Stimulated activated CD4-positive, alpha-beta T cell treated with anti-CD3 and anti-CD28 coated beads, Interleukin-4, amount 100 ng/mL, for 4 hours (primary cell): ENCODE measurements around the gene RIPOR3.
A peak's percentile ranks its signal among the peaks of the same experiment; 100 is the strongest.
"Not testable (repeated sequence)": the region's sequence is repeated elsewhere in the genome, so short reads cannot be mapped to it uniquely, and the experiment has no call there.

Experiments used
- DNase-seq, 2 experiments: peaks; one replicate each; pipeline ENCODE4 v3.0.0-alpha.2; 2020

The RIPOR3 gene

DNA sequence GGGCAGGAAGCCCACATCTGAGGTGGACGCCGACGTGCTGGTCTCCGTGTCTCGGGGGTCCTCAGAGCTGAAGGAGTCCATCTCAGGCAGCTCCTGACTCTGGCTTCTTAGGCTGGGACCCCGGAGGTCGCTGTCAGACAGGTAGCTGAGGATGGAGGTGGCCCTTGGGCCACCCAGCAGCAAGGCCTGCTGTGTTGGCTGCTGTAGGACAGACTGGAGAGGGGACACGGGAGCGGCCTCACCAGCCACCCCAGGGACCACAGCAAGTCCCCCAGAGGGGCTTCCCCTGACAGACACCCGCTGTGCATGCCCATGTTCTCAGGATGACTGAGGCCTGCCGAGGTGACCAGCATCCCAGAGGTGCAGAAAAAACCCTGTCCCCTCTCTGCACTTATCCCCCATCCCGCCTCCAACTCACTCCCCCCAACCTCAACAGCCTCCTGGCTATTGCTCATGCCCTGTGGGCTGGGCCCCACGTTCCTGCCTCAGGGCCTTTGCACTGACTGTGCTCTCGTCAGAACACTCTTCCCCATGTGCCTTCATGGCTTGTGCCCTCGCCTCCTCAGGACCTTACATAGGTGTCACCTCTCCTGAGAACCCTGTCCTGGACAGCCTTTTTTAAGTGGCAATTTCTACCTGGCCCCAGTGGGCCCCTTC, 88.8 kb downstream of the RIPOR3 start:
- DNase-seq, result no peak

DNA sequence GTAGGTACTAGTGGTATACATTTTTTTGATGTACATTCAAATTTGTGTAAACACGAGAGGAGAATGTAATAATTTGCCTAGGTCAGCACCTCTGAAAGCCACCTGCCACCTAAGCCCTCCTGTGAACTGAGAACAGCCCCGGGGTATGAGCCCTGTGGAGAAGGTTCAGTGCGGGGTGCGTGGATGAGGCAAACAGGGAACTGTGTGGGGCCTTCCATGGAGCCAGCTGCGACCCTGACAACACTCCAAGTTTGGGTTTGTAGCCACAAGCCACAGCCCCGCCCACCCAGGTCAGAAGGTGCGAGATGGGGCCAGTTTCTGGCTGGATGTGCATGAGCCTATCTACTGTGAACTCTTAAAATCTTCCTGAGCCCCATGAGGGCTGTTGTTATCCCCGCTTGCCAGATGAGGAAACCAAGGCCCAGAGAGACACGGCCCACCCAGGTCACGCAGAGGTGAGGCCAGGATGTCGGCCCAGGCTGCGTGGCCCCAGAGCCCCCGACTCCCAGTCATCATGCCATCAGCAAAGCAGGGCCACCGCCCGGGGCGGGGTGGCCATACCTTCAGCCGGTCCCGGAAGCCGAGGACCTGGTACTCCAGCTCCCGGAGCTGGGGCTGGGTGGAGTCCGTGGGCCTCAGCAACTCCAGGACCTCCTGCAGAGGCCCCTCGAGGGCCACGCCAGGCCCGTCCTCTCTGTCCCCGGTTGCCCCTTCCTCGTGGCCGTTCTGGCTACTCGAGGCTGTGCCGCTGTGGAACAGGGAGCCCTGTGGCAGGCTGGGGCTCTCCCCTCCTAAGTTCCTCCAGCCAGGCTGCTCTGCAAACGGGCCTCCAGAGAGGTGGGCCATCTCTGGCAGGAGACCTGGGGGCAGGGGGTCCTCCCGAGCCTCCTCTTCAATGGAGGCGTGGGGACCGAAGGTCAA, 89.6 kb downstream of the RIPOR3 start:
- DNase-seq, result no peak

DNA sequence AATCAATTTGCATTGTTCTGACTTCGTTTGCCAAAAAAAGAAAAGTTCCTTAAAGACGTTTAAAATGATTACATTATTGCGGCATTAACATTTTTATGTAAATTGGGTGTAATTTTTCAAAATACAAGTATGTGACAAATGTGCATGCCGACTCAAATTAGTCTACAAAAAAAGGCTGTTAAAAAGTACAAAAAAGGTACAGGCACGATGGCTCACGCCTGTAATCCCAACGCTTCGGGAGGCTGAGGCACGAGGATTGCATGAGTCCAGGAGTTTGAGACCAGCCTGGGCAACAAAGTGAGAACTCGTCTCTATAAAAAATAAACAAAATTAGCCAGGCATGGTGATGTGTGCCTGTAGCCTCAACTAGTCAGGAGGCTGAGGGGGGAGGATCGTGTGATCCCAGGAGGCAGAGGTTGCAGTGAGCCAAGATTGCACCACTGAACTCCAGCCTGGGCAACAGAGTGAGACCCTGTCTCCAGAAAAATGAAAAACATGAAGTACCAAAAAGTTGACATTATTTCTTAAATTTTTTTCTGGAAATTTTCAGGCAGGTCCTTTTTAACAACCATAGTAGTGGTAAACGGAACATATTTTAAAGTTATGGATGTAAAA, 91.0 kb downstream of the RIPOR3 start:
- DNase-seq, result no peak

DNA sequence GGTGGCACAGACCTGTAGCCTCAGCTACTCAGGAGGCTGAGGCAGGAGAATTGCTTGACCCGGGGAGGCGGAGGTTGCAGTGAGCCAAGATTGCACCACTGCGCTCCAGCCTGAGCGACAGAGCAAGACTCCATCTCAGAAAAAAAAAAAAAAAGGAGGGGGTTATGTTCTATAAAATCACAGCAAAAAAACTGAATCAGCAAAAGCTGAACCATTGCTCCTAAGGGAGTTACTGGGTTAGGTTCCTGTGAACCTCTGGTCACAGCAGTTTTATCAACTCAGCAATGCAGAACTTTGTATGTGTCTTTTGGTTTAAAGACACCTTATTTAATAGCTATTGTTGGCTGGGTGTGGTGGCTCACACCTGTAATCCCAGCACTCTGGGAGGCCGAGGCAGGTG, 92.6 kb downstream of the RIPOR3 start:
- not testable (repeated sequence) for DNase-seq

DNA sequence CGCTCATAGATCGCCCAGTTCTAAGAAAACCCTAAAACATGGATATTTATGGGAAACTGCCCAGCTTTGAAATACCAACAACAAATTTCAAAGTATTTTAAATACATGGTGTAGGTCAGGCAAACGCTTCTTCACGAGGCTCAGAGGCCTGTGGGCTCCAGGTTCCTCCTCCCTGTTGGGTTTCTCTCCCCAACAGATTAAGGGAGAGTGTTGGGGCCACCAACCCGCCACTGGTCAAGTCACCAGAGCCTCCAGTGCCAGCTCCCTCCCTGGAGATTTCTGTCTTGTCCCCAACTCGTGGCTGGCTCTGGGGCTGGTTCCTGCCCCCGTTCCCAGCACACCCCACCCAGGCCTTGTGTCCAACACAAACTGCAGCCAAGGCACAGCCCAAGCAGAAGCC, 93.3 kb downstream of the RIPOR3 start:
- no peak for DNase-seq

DNA sequence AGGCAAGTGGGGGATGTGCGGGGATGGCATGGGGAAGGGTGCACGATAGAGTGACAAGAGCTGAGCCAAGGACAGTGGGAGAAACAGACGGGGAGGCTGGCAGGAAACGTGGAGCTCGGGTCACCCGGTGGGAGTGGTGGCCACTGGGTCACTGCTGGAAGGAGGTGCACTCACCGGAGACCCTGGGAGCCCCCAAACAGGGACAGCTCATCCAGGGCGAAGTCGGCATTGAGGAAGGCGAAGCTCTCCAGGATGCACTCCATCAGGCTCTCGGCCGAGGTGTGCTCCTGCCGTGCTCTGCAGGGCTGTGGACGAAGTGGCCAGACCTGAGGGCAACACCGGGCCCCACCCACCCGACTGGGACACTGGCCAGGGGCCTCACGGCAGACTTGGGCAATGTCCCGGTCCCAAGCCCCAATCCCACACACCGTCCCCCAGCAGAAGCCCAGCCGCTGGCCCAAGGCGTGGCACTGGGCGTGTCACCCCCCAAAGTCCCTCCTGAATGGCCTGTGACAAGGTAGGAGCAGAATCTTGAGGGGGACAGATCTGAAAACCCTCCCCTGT, 93.9 kb downstream of the RIPOR3 start:
- no peak for DNase-seq

DNA sequence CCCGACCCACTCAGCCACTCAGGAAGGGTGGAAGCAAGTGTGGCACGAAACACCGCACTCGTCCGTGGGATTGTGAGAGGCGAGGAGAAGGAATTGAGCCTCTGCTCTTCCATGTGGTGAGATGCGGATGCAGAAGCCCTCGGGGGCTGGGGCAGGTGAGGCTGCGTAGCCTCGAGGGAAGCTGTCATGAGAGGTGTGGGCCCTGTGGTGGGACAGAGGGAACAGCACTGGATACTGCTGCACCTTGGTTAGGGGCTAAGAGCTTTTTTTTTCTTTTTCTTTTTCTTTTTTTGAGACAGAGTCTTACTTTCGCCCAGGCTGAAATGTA, 94.7 kb downstream of the RIPOR3 start:
- DNase-seq, result no peak

DNA sequence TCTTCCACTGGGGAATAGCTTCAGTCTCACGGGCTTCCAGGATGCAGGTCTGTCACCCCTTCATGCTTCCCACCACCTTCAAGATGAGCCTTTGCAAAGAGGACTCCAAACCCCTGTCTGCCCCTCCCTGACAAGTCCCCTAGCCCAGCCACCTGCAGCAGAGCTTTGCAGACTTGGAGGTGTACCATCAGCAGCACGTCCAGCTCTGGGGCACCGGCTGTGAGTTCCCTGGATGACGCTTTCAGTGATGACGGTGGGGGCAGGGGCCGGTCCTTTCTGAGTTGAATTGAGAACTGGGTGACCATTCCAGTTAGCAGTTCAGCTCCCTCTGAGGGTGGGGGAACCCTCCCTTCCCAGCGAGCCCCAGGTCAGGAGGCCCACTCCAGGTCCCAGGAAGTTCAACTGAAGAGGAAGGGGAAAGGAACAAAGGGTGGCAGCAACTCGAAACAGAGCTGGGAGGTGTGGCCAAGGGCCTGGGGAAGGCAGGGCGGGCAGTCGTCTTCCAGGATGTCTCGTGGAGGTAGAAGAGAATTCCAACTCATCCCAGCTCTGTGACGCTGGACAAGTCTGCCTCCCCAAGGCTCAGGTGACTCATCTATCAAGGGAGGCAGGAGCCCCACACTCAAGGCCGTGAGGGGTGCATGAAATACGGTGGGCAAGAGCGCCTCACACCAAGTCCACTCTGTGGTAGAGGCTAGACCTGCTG, 95.2 kb downstream of the RIPOR3 start:
- no peak for DNase-seq

DNA sequence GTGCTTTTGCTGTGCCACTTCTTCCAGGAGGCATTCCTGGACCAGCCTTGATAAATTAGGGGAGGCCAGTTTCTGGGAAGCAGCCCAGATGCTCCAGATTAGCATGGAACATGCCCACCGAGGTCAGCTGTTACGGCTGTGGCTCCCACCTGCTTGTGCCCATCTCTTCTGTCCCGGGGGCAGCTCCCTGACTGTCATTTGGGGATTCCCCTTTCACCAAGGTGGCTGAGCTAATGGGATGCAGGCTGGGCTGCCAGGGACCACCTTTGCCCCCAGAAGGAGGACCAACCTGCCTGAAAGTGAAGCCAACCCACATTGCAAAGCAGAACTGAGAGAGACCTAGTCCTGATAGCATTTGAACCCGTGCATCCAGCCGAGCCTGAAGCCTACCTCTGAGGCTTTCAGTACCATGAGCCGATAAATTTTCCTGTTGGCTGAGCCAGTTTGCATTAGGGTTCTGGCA, 95.9 kb downstream of the RIPOR3 start:
- DNase-seq, result no peak

DNA sequence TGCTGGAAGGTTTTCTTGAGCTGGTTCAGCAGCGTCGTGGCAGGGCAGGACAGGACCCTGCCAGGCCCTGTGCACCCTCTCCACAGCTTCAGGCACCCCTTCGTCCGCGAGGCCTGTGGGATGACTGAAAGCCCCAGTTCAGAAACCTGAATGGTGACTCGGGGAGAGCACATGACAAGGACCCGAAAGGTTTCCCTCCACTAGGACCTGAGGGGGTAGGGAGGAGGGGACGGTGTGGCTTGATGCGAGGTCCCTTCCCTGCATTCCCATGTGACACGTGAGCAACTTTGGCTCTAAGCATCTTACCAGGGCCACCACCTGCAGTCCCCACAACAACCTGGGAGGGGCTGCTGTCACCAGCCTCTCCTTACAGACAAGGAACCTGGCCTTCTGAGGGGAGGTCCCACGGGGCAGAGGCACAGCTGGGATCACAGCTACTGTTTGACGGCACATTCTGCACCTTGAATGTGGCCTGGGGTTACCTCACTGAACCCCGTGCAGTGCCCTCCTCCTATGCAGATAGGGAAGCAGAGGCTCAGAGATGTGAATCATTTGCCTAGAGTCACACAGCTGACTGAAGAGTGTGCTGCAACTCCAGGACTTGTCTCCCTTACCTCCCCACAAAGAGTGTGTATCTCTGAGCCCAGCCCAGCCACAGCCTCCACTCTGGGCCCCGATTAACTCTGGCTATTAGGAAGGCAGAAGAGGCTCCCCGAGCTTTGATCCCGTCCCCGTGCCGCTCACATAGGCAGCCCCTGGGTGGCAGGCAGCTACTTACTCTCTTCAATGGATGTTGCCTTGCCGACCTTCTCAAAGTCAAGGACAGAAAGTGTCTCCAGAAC, 96.5 kb downstream of the RIPOR3 start:
- DNase-seq, result no peak

DNA sequence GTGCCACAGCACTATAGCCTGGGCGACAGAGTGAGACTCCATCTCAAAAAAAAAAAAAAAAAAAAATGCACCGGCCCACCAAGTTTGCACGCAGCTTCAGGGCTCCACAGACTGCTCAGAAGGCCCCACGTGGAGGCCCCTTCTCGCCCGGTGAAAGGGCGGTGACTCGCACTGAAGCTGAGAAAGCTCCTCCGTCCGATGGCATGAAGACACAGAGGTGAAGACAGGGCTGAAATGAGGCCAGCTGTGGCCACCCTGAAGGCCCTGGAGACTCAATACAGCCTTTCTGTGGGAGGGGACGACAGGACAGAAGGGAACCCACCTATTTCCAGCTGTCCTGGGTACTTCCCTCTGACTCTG, 97.1 kb downstream of the RIPOR3 start:
- no peak for DNase-seq

DNA sequence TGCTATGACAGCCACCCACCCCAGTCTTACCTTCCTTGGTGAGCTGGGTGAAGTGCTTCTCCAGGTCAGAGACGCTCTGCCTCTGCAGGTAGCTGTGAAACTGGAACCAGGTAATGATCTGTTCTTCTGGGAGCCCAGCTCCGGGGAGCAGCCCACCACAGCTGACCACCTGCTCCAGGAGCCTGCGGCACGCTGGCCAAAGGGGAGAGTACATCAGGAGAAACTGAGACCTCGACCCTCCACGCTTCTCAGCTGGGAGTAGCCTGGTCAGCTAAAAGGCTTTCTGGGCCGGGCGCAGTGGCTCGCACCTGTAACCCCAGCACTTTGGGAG, 98.4 kb downstream of the RIPOR3 start:
- DNase-seq, result no peak

DNA sequence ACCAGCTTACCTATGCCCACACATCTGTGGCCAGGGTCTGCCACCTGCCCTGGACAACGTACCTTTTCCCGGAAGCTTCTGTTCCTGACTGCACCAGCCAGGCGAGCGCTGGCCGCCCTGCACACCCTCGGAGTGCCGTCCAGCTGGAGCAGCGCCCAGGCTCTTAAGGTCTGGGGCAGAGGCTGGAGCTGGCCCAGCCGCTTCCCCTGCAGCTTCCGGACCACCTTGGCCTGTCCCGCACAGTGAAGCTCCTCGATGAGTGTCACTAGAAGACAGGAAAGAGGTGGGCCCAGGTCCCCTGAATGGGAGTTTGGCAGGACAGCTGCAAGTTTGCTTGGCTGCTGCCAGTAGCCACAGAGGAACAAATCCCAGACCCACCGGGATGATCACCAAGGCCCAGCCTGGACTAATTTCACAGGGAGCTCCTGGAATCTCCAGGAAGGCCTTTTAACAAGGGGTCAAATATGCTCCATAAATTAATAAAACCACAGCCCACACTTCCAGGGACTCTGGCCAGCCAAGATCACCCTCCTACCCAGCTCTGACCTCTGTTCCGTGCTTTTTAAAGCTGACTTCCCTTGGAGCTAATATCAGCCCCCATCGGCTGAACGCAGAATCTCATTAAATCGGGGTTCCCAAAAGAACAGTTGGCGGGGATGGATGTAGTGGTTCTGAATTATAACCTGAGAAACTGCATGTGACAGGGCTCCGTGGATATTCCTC, 98.9 kb downstream of the RIPOR3 start:
- DNase-seq, result no peak

DNA sequence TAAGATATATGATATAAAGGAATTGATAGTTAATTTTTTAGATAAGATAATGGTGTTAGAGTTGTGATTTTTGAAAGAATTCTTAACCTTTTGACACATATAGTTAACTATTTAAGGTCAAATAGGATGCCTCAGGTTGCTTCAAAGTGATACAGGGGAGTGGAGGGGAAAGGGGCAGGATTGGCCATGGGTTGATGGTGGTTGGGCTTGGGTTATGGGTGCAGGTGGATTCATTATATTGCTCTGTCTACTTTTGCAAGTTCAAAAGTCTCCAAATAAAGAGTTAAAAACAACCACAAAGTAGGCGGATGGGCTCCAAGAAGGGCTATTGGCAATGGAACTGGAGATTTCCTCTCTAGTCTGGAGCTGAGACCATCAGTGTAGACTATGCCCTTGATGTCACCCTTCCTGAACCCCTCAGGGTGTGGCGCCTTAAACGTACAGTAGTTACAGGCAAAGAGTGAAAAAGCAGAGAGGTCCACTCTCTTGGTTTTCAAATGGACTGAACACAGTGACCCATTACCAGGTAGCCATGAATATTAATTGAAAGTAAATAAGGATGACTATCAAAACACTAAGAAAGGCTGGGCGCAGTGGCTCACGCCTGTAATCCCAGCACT, 100.0 kb downstream of the RIPOR3 start:
- DNase-seq, result no peak

DNA sequence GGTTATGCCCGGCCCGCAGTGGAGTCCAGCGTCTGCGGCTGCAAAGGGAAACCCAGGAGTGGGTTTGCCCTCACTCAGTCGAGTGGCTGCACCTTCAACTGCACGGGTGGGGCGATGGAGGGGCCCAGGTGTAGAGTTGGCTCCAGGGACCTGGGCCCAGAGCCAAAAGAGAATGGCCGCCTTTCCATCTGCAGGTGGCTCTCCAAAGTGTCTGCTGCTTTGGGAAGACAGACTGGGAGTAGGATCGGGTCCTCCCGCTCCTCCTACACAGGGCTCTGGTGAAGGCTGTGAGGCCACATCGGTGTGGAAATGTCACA, 101.0 kb downstream of the RIPOR3 start:
- DNase-seq, result no peak

DNA sequence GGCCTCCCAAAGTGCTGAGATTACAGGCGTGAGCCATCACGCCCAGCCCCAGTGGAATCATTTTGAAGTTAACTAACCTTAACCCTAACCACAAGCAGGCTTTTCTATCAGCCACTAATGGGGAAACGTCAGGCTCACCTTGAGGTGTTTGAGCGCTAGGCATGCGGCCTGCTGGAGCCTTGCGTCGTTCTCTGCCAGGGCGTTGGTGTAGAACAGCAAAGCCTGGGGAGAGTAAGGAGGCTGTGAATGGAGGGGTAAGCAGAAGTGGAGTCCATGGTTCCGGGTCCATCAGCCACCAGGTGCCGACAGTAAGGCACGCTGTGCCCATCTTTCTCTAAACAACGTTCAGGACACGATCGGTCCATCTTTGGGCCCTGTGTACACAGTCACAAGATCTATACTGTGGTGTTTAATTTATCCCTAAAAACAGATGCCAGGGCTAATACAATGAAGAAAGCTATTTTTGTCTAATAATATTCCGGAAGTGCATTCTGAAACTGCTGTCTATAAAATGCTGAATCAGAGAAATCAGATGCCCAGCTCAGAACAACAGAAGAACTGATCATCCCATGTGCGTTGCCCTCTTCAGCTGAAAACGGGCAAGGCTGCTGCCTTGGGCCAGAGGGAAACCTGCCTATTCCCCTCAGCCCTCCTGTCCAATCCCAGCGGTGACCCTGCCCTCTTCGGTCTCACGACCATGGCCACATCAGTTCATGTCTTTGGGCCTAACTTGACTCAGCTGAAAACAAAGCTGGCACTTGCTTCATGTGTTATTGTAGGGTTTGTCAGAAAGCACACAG, 101.6 kb downstream of the RIPOR3 start:
- no peak for DNase-seq

DNA sequence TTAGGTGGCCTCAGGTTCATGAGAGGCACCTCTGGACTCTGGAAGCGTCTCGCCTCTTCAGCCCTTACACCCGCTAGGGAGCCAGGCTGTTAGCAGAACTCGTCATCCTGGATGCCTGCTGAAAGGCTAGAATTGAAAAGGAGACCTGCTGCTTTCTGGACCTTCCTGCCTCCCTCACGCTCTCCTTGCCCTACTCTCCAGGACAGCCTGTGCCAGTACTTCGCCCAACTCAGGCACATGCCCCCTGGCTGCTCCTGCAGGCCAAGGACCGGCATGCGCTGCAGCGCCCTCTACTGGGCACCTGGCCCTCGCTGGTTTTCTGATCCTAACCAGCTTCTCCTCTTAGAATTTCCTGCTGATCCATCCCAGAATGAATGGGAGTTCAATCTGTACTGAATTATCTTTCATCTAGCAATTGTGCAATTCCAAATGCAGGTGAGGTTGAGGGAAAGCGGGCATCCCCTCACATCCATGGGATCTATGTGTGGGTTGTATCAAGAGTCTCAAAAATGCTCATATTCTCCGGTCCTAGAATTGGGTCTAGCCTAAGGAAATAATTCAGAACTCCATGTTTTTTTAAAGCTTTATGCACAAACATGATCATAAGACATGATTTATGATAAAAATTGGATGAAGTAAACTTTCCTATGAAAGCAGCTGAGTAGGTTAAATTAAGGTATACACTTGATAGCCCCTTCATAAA, 103.2 kb downstream of the RIPOR3 start:
- peak; percentile 57 to 75 for DNase-seq

DNA sequence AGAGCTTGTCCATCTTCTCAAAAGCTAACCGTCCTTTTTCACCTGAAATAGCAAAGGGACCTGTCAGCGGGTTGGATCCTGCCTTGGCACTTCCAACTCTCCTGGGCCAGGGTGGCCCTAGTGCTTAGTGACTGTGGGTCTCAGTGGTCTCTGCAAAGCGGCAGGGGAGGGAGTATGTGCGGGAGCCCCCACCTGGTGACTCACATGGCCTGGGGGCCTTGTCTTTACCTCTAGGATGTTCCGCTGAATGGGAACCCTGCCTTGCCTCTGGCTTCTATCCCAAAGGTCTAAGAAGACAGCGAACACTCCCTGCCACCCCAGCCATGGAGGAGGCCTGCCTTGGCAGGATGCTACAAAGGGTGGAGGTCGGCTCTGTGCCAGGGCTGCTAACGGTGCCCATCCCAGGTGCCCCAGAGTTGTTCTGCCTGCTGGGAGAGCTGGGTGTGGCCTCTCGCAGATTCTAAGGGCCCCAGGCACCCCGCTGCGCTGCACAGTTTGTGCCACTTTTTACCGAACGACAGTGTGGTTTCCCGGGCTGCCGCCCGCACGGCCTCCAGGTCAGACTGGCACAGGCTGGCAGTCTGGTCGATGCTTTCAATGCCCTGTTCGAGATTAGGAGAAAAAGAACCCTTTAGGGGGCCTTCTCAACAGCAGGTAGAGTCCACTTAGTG, 103.9 kb downstream of the RIPOR3 start:
- DNase-seq, result no peak
